Muscle layer of colon (tissue), 2 donors: ENCODE measurements around the gene PTRH1.

Experiments used
- H3K27ac ChIP-seq: one replicate; pipeline ENCODE4 v1.7.0; 2013; ENCODE audit warnings: low read depth, mild to moderate bottlenecking, low read length, moderate library complexity
- H3K27me3 ChIP-seq, 2 donors: one replicate each; pipeline ENCODE4 v1.7.0; 2013; ENCODE audit warnings: low read length in 2 of 2, mild to moderate bottlenecking in 2 of 2; ENCODE audit not compliant: insufficient read depth in 2 of 2, control insufficient read depth in 1 of 2
- H3K36me3 ChIP-seq: one replicate; pipeline ENCODE4 v1.7.0; 2013; ENCODE audit warnings: mild to moderate bottlenecking, low read length; ENCODE audit not compliant: insufficient read depth
- H3K4me1 ChIP-seq: one replicate; pipeline ENCODE4 v1.7.0; 2013; ENCODE audit warnings: mild to moderate bottlenecking, low read length; ENCODE audit not compliant: insufficient read depth
- H3K4me3 ChIP-seq, 2 donors: one replicate each; pipeline ENCODE4 v1.7.0; 2013; ENCODE audit warnings: low read length in 2 of 2, low read depth in 1 of 2, mild to moderate bottlenecking in 1 of 2, moderate library complexity in 1 of 2
- H3K9ac ChIP-seq: one replicate; pipeline ENCODE4 v1.7.0; 2013; ENCODE audit warnings: low read length
- H3K9me3 ChIP-seq: one replicate; pipeline ENCODE4 v1.7.0; 2013; ENCODE audit warnings: mild to moderate bottlenecking, low read length
- donor health status: abdominal sarcoma.
- donor health status: Adenocarcinoma of cecum.

PTRH1 gene

DNA sequence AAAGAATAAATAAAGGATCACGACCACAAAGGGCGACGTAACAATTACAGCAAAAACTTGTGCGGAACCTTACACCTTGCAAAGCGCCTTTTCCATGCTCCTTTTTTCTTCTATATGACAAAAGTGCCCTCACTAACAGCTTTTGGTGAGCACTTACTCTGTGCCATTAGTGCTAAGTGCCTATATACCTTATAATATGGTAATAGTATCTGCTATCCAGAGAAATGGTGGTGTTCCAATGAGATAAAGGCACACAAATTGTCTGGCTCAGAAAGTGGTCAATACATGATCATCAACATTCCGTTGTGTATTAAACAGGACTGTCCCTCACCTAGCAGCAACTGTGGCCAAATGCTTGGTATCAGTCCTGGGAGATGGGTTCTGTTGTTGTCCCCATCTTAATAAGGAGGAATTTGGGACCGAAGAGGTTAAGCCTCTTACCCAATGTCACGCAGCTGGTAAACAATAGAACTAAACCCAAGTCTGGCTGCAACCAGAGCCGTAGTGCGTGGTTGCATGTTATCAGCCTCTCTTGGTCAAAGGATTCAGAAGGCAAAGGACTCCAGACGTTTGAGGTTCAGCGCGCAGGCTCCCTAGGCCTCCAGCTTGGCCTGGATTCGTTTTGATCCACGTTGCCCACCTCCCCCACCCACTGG, 20.2 kb upstream of the PTRH1 start:
- H3K36me3 ChIP-seq = no peaks in the 10 kb centered on the region
- H3K27me3 ChIP-seq = no peaks in the 10 kb centered on the region
- H3K9ac ChIP-seq = no peak overlapping the region
- no peak overlapping the region for H3K4me3 ChIP-seq
- peaks cover 25% of the 10 kb centered on the region for H3K4me1 ChIP-seq
- no peak overlapping the region for H3K27ac ChIP-seq
- no peaks in the 10 kb centered on the region for H3K9me3 ChIP-seq

DNA sequence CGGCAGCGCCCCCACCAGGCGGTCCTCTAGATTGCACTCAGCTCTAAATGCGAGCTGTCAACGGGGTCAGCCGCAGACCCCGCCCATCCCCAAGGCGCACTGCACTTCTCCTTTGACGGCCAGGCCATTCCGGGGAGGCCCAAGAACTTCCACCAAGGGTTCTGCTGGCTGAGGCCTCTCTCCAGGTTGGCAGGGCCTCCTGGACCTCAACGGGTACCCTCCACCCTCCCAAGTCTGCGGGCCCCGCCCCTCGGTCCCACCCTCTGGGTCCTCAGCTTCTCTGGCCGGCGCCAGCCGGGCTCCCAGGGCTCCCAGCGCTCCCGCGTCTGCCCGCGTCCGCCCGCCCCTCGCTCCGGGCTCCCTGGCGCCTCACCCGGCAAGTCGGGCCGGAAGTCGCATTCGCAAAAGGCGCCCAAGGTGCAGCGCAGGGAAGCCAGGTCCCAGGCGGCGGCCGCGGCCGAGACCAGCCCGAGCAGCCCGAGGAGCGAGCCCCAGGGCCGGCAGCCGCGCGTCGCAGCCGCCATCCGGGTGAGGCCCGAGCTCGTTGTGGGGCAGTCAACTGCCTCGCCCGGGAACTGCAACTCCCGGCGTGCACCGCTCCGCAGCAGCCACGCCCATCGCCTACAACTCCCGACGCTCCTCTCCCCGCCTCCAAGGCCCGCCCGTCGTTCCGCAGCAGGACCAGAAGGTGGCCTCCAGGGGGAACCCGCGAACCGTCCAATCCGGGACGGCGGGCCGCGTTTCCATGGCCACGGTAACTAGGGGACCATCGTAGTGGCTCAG, 19.5 kb upstream of the PTRH1 start, which contains the start of gene TOR2A:
TOR2A (minus strand) TSS at position 548 of the 783 bp plus-strand sequence; CDS start at position 524, 24 bp downstream.
- Histone ChIP-seq H3K27ac (peak within 1 kb of the TSS; percentile 78), H3K4me1 (peaks cover 21% of the 10 kb centered on the region)

DNA sequence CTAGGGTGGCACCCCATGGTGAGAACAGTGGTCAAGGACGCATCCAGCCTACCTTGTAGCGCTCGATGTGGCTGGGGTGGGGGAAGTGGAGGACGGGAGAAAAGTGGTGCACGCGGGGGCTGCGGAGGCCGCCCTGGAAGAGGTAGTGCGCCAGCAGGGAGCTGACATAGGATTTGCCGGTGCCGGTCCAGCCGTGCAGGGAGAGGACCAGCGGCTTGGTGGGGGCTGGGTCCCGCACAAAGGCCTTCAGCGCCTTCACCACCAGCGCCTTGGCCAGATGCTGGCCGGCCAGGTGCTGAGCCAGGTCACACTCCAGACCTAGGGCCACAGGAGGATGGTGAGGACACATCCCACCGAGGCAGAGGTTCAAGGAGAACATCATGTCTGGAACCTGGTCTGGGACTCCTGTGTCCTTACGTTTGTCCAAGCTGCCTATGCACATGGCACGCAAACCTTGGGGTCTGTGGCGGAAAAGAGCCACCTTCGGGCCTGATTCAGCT, 18.8 kb upstream of the PTRH1 start:
- Histone ChIP-seq H3K4me3 (peak overlapping the region in 1 of 2 donors; percentile 74), H3K9me3 (no peaks in the 10 kb centered on the region), H3K4me1 (peaks cover 21% of the 10 kb centered on the region), H3K9ac (peak overlapping the region; percentile 2), H3K36me3 (no peaks in the 10 kb centered on the region), H3K27ac (peak overlapping the region; percentile 78), H3K27me3 (no peaks in the 10 kb centered on the region)

More for the DNA sequence above, 19.5 kb upstream of the PTRH1 start, which contains the start of gene TOR2A:
- Histone ChIP-seq H3K36me3 (no peaks in the 10 kb centered on the region), H3K4me3 (peak within 1 kb of the TSS; percentile 48 to 74), H3K9ac (peak within 1 kb of the TSS; percentile 2), H3K9me3 (no peaks in the 10 kb centered on the region), H3K27me3 (no peaks in the 10 kb centered on the region)

DNA sequence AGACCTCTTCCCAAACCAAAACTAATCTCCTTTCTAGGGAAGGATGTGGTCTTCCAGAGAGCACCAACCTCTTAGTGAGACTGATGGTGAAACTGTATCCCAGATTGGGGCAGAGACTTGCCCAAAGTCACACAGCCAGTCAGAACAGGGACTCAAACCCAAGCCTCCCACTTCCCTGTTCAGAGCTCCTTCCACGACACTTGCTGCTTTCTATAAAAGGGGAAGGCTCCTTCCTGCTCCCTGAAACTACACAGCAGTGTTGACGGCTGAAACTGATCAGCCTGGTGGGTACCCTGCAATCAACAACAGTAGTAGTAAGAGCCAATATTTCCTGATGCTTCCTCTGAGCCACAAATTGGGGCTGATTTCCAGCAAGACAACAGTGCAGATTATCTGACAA, 18.2 kb upstream of the PTRH1 start:
- Histone ChIP-seq H3K27me3 (no peaks in the 10 kb centered on the region), H3K27ac (no peak overlapping the region), H3K9ac (no peak overlapping the region), H3K4me3 (no peak overlapping the region), H3K4me1 (peaks cover 21% of the 10 kb centered on the region), H3K36me3 (no peaks in the 10 kb centered on the region), H3K9me3 (no peaks in the 10 kb centered on the region)

DNA sequence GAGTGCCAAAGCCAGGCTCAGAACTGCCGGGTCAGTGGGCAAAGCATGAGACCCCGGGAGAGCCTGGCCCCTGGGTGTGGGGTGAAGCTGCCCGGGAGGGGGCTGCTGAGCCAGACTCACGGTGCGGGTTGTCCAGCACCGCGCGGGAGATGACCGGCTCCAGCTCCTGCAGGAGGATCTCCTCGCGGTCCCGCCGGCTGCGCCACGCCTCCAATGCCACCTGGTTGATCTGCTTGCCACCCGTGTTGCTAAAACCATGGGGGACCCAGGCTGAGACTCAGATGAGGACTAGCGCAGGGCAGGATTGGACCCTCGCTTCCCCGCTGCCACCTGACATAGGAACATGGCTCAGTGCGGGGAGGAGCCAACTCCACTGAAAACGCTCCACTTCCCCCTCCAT, 17.0 kb upstream of the PTRH1 start:
- Histone ChIP-seq H3K27me3 (no peaks in the 10 kb centered on the region), H3K36me3 (no peaks in the 10 kb centered on the region), H3K9me3 (no peaks in the 10 kb centered on the region), H3K4me3 (no peak overlapping the region), H3K9ac (no peak overlapping the region), H3K27ac (no peak overlapping the region), H3K4me1 (peaks cover 21% of the 10 kb centered on the region)

DNA sequence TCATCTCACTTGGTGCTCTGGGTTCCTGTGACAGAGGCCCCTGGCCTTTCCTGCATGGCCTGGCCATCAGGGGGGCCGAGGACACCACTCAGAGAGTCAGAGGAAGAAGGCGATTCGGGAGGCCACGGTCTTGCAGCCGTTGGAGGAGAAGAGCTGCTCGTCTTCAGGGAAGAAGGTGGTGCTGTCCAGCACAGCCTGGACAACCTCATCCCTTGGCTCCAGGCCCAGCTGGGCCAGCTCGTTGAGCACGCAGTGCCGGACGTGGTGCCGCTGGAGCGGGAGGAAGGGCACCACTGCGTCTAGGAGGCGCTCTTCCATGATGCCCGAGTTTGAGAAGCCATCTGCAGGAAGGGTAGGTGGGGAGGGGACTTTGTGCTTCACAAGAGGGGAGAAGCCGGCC, 16.5 kb upstream of the PTRH1 start:
- H3K36me3 ChIP-seq = no peaks in the 10 kb centered on the region
- no peak overlapping the region for H3K9ac ChIP-seq
- no peaks in the 10 kb centered on the region for H3K27me3 ChIP-seq
- H3K4me1 ChIP-seq = peaks cover 21% of the 10 kb centered on the region
- H3K9me3 ChIP-seq = no peaks in the 10 kb centered on the region
- H3K4me3 ChIP-seq = no peak overlapping the region
- no peak overlapping the region for H3K27ac ChIP-seq

DNA sequence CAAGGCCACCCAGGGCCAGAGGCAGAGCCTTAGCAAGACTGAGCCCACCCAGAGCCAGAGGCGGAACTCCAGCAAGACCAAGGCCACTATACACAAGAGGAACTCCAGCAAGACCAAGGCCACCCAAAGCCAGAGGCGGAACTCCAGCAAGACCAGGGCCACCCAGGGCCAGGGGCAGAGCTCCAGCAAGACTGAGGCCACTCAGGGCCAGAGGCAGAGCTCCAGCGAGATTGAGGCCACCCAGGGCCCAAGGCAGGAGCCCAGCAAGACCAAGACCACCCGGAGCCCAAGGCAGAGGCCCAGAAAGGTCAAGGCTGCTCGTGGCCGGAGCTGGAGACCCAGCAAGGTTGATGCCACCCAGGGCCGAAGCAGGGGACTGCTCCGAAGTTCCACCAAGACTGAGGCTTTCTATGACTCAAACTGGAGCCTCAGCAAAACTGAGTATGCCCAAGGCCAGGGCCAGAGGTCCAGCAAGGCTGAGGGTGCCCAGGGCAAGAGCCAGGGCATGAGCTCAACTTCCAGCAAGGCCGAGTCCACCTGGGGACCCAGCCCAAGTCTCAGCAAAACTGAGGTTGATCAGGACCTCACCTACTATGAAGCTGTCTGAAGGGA, 15.4 kb upstream of the PTRH1 start:
- Histone ChIP-seq H3K4me3 (no peak overlapping the region), H3K4me1 (peaks cover 21% of the 10 kb centered on the region), H3K27me3 (no peaks in the 10 kb centered on the region), H3K9ac (no peak overlapping the region), H3K27ac (no peak overlapping the region), H3K9me3 (no peaks in the 10 kb centered on the region), H3K36me3 (no peaks in the 10 kb centered on the region)

DNA sequence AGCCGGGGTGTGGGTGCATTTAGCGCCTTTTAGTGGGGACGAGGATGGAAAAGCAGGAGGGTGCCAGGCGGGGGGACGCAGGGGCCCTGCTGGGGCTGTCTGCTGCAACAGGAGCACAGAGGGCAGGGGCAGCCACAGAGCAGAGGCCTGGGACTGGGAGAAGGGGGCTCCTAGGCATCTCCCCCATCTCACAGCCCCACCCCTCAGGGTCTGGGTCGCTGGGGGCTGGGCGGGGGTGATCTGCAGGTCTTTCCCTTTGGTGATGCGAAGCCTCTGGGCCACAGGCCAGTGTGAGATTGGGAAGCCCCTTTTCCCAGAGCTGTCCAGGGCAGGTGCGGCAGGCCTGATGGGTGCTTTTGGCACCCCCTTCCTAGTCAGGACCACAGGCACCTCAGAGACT, 14.8 kb upstream of the PTRH1 start:
- Histone ChIP-seq H3K9ac (no peak overlapping the region), H3K9me3 (no peaks in the 10 kb centered on the region), H3K36me3 (no peaks in the 10 kb centered on the region), H3K4me1 (peaks cover 15% of the 10 kb centered on the region), H3K27me3 (no peaks in the 10 kb centered on the region), H3K4me3 (no peak overlapping the region), H3K27ac (no peak overlapping the region)

DNA sequence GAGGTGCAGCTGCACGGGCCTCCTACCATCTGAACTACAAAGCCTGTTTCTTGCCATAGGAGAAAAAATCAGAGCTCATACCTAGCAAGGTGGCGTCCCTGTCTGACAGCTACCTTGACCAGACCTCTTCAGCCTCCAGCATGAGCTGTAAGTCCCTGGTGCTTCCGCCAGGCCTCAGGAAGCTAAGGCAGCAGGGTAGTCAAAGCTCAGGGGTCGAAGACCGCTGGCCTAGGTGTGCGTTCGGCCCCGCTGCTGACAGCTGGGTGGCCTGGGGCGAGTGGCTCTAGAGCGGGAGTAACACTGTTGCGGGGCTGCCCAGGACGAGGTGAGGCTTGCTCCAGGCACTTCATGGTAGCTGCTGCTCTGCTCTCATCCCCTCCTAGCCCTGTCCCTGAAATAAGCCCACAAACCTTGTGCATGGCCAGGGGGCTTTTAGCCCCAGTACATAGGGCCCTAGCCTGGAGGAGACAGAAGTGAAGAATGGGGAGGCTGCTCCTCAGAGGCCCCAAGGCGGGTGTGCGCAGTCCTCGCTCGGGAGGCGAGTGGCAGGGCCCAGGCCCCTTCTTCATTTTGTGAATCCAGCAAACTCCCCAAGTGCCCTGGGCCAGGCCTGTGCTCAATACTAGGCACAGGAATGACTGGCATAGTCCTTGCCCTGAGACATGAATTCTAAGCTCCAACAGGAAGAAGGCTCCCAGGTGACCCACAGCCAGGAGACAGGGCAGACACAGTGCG, 14.2 kb upstream of the PTRH1 start:
- H3K4me1 ChIP-seq = peaks cover 15% of the 10 kb centered on the region
- no peak overlapping the region for H3K4me3 ChIP-seq
- no peak overlapping the region for H3K9ac ChIP-seq
- H3K27me3 ChIP-seq = no peaks in the 10 kb centered on the region
- no peak overlapping the region for H3K27ac ChIP-seq
- no peaks in the 10 kb centered on the region for H3K36me3 ChIP-seq
- H3K9me3 ChIP-seq = no peaks in the 10 kb centered on the region

DNA sequence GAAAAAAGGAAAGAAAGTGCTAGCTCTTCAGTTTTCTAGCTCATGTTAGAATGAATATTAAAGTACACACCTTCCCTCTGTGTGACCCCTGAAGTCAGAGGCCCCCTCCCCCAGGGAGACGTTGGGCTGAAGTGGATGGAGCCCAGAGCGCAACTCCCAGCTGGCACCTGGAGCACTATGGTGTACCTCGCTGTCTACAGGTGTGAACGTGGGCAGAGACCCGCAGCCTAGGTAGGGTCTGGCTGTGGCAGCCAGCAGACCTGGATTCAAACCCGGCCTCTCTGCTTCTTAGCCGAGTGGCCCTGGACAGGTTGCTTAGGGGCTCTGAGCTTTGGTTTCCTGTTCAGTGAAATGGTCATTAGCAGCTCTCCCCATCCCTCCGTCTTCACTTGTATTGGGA, 13.3 kb upstream of the PTRH1 start:
- no peak overlapping the region for H3K9ac ChIP-seq
- H3K27me3 ChIP-seq = peaks cover 0 to 4% of the 10 kb centered on the region in 2 donors
- H3K36me3 ChIP-seq = no peaks in the 10 kb centered on the region
- H3K9me3 ChIP-seq = no peaks in the 10 kb centered on the region
- H3K27ac ChIP-seq = no peak overlapping the region
- H3K4me1 ChIP-seq = peaks cover 7% of the 10 kb centered on the region
- no peak overlapping the region for H3K4me3 ChIP-seq

DNA sequence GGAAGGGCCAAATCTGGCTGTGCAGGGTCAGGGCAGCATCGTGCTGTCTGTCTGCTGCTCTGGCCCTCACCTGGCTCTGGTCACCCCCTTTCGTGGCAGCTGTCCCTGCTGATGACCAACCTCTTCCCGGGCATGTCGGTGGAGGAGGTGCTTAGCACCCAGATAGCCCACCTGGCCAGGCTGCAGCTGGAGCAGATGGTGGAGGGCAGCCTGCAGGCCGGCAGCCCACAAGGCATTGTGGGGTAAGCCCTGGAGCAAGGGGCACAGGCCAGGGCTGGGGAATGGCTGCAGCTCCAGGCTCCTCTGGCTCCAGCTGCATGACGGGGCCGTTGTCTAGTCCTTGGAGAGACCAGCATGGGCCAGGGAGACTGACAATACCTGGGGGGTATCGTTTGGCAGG, 11.4 kb upstream of the PTRH1 start:
- Histone ChIP-seq H3K36me3 (no peaks in the 10 kb centered on the region), H3K4me3 (no peak overlapping the region), H3K27me3 (peaks cover 0 to 4% of the 10 kb centered on the region in 2 donors), H3K9ac (no peak overlapping the region), H3K9me3 (no peaks in the 10 kb centered on the region), H3K27ac (no peak overlapping the region), H3K4me1 (peaks cover 3% of the 10 kb centered on the region)
